Vagina (tissue), 2 donors: ENCODE measurements around the gene HMCN1. TPM values are rescaled to one million over a fixed set of nuclear protein-coding genes. Genes with fewer than 3 reads are reported as not detected.

ENCODE experiments used
- DNase-seq, 2 donors: peaks; one replicate each; pipeline ENCODE4 v3.0.0-alpha.2; 2017; ENCODE audit errors: extremely low spot score in 2 of 2
- H3K27ac ChIP-seq: fragments of 200-600 bp; sonication (generic); one replicate; pipeline ENCODE4 v1.5.1; 2019
- H3K27me3 ChIP-seq: fragments of 200-600 bp; sonication (generic); one replicate; pipeline ENCODE4 v1.5.1; 2019
- H3K36me3 ChIP-seq, 2 donors: fragments of 200-600 bp; sonication (generic); one replicate each; pipeline ENCODE4 v1.5.1; 2017 to 2019
- H3K4me1 ChIP-seq: fragments of 200-600 bp; sonication (generic); one replicate; pipeline ENCODE4 v1.5.1; 2019
- H3K4me3 ChIP-seq, 2 donors: fragments of 200-600 bp; sonication (generic); 1 replicate in 1 of 2; 2 replicates in 1 of 2; pipeline ENCODE4 v1.5.1; 2016 to 2019
- H3K9me3 ChIP-seq: fragments of 200-600 bp; sonication (generic); one replicate; pipeline ENCODE4 v1.5.1; 2019
- POLR2A ChIP-seq, 2 donors: fragments of 450-650 bp; IDR thresholded peaks; one replicate each; pipeline ENCODE4 v1.6.1; 2017; ENCODE audit warnings: antibody characterized with exemption in 2 of 2, mild to moderate bottlenecking in 2 of 2, moderate library complexity in 2 of 2
- POLR2AphosphoS5 ChIP-seq, 2 donors: sonication (generic); formaldehyde crosslinking; IDR thresholded peaks; one replicate each; pipeline ENCODE4 v1.9.0; 2017; ENCODE audit warnings: antibody characterized with exemption in 2 of 2, mild to moderate bottlenecking in 2 of 2, low read depth in 1 of 2; ENCODE audit not compliant: insufficient read depth in 1 of 2
- intact Hi-C: fragments of 100-400 bp; cut with DNase I; formaldehyde crosslinking; loops from one replicate; pipeline ENCODE4 v1.15.1; 2023
- total RNA-seq: library from RNA; depleted of rRNA; stranded (reverse); fragments of >200 nt; gene quantifications from one replicate; pipeline ENCODE4 v1.2.3, GENCODE V29; 2016
- TF ChIP-seq, protein P1 (sequence below), 3 experiments: fragments of 450-650 bp in 2 of 3; fragments of 200-600 bp in 1 of 3; sonication (generic) in 1 of 3; IDR thresholded peaks; one replicate each; pipeline ENCODE4 v1.5.1; 2017 to 2019; ENCODE audit warnings: antibody characterized with exemption in 3 of 3, mild to moderate bottlenecking in 2 of 3, moderate library complexity in 2 of 3

HMCN1 gene
- total RNA-seq, 1 donor from 2014 or later, result 10.6 TPM

DNA sequence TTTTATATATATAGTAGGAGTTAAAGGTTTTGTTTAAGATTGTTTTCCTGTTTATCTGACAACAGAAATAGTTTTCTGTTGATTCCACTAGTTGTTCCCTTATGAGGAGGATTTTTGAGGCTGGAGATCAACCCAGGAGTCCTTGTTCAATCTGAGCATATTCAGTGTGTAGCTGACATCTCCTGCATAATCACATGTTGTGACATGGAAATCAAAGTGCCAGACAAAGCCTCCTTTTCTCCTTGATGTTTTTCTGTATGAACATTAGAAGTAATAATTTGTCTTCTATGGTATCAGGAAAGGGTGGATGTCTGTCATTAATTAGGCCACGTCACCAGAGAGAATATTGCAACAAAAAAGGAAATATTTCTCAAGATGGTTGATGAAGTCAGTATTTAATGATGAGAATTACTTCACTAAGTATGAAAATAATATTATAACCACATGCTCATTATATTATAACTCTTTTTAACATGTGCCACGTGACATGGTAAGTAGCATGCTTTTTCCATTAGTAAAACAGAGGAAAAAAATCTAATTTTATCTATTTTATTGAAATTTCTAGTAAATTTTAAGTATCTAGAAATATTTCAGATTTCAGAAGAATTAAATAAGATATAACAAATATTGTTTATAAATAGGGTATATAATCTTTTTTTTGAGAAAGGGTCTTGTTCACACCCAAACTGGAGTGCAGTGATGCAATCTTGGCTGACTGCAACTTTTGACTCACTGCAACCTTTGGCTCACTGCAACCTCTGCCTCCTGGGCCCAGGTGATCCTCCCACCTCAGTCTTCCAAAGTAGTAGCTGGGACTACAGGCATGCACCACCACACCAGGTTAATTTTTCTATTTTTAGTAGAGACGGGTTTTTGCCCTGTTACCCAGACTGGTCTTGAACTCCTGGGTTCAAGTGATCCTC is 223.5 kb downstream of the HMCN1 start:
- H3K36me3 ChIP-seq, result no peaks in the 10 kb centered on the region
- no peaks in the 10 kb centered on the region for H3K27me3 ChIP-seq
- H3K27ac ChIP-seq, result no peak overlapping the region
- H3K4me3 ChIP-seq, result no peak overlapping the region
- peaks cover 7% of the 10 kb centered on the region for H3K4me1 ChIP-seq
- H3K9me3 ChIP-seq, result no peaks in the 10 kb centered on the region
- TF ChIP-seq POLR2AphosphoS5 (IDR thresholded peaks at IDR 0.05; ENCODE audit: insufficient read depth in 1 of 2, low read depth in 1 of 2) (no peak), POLR2A (IDR thresholded peaks at IDR 0.05) (no peak)
- TF ChIP-seq, protein P1, sequence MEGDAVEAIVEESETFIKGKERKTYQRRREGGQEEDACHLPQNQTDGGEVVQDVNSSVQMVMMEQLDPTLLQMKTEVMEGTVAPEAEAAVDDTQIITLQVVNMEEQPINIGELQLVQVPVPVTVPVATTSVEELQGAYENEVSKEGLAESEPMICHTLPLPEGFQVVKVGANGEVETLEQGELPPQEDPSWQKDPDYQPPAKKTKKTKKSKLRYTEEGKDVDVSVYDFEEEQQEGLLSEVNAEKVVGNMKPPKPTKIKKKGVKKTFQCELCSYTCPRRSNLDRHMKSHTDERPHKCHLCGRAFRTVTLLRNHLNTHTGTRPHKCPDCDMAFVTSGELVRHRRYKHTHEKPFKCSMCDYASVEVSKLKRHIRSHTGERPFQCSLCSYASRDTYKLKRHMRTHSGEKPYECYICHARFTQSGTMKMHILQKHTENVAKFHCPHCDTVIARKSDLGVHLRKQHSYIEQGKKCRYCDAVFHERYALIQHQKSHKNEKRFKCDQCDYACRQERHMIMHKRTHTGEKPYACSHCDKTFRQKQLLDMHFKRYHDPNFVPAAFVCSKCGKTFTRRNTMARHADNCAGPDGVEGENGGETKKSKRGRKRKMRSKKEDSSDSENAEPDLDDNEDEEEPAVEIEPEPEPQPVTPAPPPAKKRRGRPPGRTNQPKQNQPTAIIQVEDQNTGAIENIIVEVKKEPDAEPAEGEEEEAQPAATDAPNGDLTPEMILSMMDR (IDR thresholded peaks at IDR 0.05), result no peak
- intact Hi-C loops, result no loop called here
- DNase-seq, result no peak

DNA sequence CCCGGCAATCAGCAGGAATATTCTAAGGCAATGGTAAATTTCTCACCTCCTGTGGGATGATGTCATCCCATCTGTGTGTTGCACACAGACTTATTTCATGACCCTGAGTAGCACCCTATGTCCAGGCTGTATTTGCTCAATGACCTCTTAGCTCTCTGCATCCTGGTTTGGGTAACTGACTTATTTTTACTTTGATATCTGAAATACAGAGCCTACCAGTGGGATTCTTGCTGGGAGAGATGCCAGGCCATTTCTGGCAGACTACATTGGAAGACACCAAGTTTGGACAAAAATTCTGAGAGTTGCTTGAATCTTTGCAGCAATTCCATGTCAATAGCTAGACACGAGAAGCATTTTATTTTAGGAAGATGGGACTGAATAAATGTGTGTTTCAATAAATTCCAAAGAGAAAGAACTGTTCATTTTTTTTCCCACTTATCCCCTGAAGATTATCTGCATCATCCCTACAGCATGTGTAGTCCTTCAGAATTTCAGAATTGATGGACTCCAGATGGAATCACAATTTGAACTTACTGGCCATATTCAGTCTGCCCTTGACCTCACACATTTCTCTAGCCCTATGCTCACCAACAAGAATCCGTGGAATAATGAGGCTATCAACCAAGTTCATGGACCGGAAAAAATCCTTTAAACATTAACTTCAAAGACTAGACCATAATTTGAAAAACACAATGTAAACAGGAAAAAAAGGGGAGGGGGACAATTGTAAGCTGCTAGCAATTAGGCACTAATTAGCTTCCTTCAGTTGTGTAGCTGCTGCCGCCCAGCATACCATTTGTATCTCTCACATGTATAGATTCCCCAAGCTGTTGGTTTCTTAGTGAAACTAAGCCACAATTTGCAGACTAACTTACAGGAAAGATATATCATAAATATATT is 226.5 kb downstream of the HMCN1 start:
- no peaks in the 10 kb centered on the region for H3K9me3 ChIP-seq
- H3K4me1 ChIP-seq, result peaks cover 13% of the 10 kb centered on the region
- no peaks in the 10 kb centered on the region for H3K27me3 ChIP-seq
- H3K36me3 ChIP-seq, result no peaks in the 10 kb centered on the region
- TF ChIP-seq, protein P1 (IDR thresholded peaks at IDR 0.05), result no peak
- TF ChIP-seq POLR2A (IDR thresholded peaks at IDR 0.05), result no peak
- H3K4me3 ChIP-seq, result no peak overlapping the region
- no peak overlapping the region for H3K27ac ChIP-seq
- no peak for DNase-seq
- intact Hi-C loops, result no loop called here

DNA sequence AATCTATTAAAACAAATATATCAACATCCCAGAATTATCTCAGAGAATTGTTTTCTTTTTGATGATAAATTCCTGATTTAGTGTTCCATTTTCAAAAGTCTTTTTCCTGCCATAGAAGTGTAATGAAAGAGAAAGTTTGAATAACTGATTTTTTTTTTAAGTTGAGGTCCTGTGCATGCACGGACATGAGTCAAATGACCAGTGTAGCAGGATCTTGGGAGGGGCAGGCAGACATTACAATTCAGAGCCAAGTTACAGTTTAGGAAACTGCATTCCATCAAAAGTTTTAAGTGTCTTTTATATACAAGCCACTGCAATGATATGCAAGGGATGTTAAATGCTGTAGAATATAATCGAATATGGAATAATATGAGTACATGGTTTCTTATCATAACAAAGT is 227.5 kb downstream of the HMCN1 start:
- DNase-seq, result no peak
- intact Hi-C loops, result no loop called here
- H3K27me3 ChIP-seq, result no peaks in the 10 kb centered on the region
- no peak overlapping the region for H3K27ac ChIP-seq
- TF ChIP-seq, protein P1 (IDR thresholded peaks at IDR 0.05), result no peak
- no peak for TF ChIP-seq POLR2A (IDR thresholded peaks at IDR 0.05)
- TF ChIP-seq POLR2AphosphoS5 (IDR thresholded peaks at IDR 0.05; ENCODE audit: insufficient read depth in 1 of 2, low read depth in 1 of 2), result no peak
- no peak overlapping the region for H3K4me3 ChIP-seq
- H3K36me3 ChIP-seq, result no peaks in the 10 kb centered on the region
- no peaks in the 10 kb centered on the region for H3K9me3 ChIP-seq
- H3K4me1 ChIP-seq, result peaks cover 17% of the 10 kb centered on the region

DNA sequence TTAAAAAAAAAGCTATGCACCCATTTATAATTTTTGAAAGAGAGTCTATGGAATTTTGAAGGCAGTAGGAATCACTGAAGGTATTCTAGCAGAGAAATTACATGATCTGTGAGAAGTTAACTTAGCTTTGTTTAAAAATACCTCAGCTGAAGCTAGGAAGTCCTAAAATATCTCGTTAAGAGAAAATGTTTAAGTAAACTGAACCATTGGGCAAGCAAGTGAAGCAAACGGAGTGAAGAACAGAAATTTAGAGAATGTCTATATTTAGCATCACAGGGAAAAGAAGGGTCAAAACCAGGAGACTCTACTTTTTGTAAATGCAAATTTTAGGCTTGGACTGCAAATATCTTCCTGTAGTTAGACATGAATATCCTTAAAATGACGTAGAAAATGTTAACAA is 230.8 kb downstream of the HMCN1 start:
- intact Hi-C loops, result no loop called here
- Histone ChIP-seq H3K4me3 (no peak overlapping the region), H3K36me3 (no peaks in the 10 kb centered on the region), H3K4me1 (peaks cover 20% of the 10 kb centered on the region), H3K9me3 (no peaks in the 10 kb centered on the region), H3K27me3 (no peaks in the 10 kb centered on the region), H3K27ac (no peak overlapping the region)
- no peak for DNase-seq
- no peak for TF ChIP-seq POLR2A (IDR thresholded peaks at IDR 0.05)
- TF ChIP-seq, protein P1 (IDR thresholded peaks at IDR 0.05), result no peak
